AML-193 (cell line): Measurements from ENCODE around the gene PRDX2.
A peak's percentile ranks its signal among the peaks of the same experiment; 100 is the strongest.
"Not testable (repeated sequence)": the region's sequence is repeated elsewhere in the genome, so short reads cannot be mapped to it uniquely, and the experiment has no call there.

Experiments used
- DNase-seq, 2 experiments: peaks; one replicate each; lab custom pipeline; 2025; lab: John Stamatoyannopoulos, UW

Gene PRDX2

DNA sequence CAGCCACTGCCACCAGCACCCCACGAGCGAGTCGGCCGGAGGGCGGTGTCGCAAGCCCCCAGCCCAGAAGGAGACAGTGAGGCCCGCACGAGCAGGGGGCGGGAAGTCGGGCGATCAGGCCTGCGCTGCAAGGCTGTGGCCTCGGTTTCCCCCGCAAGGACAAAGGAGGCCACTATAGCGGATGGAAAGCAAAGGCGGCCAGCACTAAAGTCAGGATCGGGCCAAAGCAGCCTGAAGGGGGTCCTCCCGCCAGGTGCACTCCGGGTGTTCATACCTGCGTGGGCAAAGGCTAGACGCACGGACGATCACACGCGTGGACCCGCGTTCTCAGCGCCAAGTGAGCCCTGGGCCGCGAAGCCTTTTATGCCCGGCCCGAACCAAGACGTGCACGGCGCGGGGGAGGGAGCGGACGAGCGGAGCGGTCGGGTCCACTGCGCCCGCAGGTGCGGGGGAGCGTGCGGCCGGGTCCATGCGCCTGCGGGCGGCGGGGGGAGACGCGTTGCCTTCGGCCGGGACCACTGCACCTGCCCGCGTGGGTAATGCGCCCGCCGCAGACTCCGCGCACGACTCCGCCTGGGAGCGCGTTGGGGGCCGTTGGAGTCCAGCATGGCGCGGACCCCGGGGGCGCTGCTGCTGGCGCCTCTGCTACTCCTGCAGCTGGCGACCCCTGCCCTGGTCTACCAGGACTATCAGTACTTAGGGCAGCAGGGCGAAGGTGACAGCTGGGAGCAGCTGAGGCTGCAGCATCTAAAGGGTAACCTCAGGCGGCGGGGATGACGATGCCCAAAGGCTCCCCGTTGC, at the start of gene PRDX2, which contains the start of gene THSD8:
TSS of gene PRDX2 (minus strand) at position 335 of the 801 bp plus-strand sequence. CDS start 539 bp downstream, outside the sequence.
TSS of gene THSD8 (plus strand) at position 604 of the 801 bp plus-strand sequence. CDS start at position 607, 3 bp downstream.
- DNase-seq: peak; percentile 31 to 49

GRCh38 chr19:12847159-12848139, 45.8 kb upstream of the PRDX2 start:
- peak; percentile 9 to 42 for DNase-seq

DNA sequence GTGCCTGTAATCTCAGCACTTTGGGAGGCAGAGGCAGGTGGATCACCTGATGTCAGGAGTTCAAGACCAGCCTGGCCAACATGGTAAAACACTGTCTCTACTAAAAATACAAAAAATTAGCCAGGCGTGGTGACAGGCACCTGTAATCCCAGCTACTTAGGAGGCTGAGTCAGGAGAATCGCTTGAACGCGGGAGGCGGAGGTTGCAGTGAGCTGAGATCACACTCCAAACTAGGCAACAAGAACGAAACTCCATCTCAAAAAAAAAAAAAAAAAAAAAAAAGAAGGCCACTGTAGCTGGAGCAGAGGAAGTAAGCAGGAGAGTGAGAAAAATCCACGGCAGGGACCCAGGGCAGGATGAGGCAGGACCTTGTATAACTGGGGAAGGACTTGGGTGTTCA, 45.0 kb upstream of the PRDX2 start:
- not testable (repeated sequence) for DNase-seq

GRCh38 chr19:12843999-12844732, 42.6 kb upstream of the PRDX2 start:
- no peak for DNase-seq

GRCh38 chr19:12843328-12843727, 41.7 kb upstream of the PRDX2 start:
- no peak for DNase-seq

GRCh38 chr19:12842511-12842910, 40.9 kb upstream of the PRDX2 start:
- no peak for DNase-seq

DNA sequence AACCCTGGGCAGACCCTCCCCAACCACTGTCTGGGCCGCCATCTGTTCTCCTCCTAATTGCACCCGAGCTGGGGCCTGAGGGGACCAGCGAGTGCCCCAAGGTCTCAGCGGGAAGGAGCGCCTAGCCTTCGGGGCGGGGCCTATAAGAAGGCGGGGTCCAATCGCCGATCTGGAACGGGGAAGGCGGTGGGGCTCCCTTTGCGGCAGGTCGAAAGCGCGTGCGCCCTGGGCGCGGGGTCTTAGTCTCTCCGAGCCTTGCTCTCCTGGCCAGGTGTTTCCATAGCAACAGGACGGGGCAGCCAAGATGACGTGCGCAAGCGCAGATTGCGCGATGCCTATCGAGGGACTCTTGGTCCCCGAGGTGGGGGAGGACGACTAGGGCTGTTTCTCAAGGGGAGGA, 39.5 kb upstream of the PRDX2 start:
- DNase-seq: no peak

- DNase-seq: no peak
Observed at GRCh38 chr19:12840091-12841079, 38.8 kb upstream of the PRDX2 start.

DNA sequence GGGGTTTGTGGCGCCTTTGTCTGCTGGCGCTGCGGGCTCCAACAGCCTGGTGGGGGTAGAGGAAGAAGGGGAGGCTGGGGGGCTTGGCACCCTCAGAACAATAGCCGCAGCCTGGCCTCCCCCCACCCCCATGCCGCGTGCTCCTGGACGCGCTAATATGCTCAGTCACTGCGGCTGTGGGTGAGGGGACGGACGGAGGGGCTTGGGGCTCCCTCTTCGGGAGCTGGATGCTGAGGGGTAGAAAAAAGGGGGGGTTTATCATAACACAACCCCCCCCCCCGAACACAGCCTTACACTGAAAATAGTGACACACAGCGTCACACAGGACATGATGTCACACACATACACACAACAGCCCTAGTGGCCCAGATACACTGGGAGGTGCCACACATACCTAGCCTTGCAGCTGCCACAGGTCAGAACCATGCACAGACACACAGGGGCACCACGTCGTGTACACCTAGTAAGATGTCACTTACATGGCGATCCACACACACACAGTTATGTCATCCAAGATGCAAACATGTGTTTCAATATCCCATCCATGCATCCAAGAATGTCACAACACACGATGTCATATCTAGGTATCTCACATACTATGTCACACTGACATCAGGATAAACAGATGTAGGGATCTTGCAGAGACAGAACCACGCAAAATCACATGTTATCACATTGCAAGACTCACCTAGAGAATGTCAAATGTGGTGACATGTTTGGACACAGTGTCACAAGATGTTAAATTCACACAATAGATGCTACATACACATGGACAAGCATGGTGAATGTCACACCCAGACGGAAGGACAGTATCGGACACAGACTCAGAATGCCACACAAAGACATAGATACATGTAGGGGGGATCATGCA, 37.5 kb upstream of the PRDX2 start:
- DNase-seq: peak in 1 of 2 experiments; percentile 12

DNA sequence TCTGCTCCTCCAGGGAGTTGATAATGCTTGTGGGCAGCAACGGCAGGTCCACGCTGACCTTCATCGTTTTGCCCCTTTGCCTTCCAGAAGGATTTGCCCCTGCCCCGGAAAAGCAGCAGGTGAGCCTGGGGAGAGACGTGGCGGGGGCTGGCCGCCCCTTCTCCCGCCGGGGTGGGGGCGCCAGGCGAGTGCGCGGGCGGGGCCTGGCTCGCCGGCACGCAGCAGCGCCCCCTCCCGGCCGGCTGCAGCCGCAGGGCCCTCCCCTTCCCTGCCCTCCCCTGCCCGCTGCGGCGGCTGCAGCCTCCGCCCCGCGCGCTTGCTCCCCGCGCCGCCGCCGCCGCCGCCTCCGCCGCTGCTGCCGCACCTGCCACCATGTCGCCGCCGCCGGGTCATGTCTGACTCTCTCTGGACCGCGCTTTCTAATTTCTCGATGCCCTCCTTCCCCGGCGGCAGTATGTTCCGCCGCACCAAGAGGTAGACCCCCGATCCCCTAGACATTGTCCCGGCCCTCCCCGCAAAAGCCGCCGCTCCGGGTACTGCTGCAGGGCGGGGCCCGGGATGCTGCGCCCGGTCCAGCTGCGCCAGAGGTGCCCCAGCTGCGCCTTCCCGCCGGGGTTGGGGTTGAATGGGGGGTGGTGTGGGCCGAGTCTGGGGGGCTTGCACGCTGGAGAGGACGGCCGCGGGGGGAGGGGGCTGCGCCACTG, 36.7 kb upstream of the PRDX2 start, which contains the start of gene MAST1:
TSS of gene MAST1 (plus strand) at position 334 of the 704 bp plus-strand sequence. CDS start at position 392, 58 bp downstream.
- peak; percentile 51 to 58 for DNase-seq

DNA sequence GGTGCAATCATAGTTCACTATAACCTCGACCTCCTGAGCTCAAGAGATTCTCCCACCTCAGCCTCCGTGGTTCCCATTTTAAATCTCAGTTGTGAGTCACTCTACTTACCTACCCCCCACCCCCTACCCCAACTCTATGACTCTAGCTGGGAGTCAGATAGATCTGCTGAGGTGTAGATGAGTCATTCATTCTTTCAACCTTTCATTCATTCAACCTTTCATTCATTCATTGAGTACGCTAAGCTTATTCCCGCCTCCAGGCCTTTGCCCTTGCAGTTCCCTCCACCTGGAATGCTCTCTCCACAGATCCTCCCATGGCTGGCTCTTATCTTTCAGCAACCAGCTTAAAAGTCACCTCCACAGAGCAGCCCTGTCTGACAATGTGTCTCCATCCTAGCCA, 35.6 kb upstream of the PRDX2 start:
- DNase-seq: no peak

GRCh38 chr19:12836529-12836863, 34.9 kb upstream of the PRDX2 start:
- DNase-seq: no peak

DNA sequence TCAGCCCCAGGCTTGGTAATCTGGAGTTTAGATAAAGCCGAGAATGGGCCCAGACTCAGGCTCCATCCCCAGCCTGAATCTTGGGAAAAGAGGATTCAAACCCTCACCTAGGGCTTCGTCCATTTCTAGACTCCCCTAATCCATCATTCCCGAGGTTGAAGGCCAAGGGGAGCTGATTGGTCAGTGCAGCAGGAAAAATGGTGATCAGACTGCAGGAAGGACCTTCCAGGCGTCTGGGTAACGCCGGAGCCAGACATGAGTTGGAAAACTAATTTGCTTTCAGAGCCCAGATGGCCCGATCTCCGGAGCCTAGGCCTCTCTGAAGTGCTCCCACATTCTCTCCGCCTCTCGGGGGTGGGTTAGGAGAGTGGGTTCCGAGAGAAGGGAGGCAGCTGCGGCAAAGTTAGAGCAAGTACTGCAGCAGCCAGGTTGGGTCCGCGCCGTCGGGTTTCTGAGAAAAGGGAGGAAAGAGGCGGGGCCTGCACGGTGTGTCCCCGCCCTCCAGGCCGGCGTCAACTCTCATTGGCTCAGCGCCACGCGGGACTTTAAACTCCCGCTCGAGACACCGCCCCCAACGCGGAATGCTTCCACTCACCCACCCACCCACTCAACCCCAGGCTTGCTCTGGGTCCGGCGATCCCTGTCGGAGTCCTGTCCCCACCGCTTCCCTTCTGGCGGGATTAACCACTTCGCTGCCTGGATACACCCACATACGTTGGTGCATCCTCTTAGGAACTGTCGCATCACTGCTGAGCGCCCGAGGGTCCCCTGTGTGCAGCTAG, 33.6 kb upstream of the PRDX2 start:
- no peak for DNase-seq

DNA sequence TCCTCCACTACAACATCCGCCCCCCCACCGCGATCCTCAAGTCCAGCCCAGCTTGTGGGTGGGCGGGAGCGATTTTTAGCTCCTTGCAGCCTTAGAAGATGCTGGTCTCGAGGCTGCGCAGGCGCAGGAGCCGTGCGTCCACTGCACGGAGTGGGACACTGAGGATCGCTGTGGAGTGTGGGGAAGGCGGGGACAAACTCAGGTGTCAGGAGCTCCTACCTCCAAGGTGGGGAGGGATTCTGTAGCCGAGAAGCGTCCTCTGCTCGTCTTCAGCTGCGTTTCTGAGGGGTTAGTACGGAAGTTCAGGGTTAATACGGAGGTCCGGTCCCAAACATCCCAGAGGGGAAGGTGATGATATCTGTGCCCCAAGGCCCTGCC, 33.0 kb upstream of the PRDX2 start, which contains the start of gene RTBDN:
TSS of gene RTBDN (minus strand) at position 14 of the 378 bp plus-strand sequence. CDS start 4,600 bp downstream, outside the sequence.
- DNase-seq: no peak

GRCh38 chr19:12833738-12834565, 32.4 kb upstream of the PRDX2 start:
- DNase-seq: no peak

DNA sequence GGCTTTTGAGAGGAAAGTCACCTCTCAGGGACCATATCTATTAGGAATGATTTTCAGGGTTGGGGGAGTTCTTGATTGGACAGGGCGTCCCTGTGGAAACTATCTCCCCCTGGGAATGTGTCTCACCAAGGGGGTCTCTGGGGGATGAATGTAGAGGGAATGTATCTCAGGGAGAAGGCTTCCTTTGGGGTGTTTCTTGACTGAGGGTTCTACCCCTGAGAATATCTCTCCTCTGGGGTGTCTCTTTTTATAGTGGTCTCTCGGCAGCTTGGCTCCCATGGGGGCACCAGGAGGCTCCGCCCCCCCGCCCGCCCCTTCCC, 31.8 kb upstream of the PRDX2 start:
- no peak for DNase-seq

DNA sequence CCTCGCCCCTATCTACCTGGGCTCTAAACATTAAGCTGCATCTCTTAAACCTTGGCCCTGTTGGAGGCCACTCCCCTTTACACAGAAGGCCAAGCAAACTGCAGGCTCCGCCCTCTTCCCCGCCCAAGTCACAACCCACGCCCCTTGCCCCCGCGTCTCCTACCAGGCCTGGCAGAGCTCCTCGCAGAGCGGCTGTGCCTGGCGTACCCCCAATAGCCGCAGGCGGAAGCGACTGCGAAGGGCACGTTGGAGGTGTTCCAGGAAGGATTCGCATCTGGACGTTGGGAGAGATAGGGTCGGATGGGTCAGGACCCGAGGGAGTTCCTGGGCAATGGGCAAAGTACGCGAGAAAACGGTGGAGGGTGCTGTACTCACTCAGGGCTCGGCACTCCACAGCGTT, 26.9 kb upstream of the PRDX2 start:
- peak; percentile 46 to 54 for DNase-seq
